GM12878 (cell line): ENCODE data around the gene RB1. TPM values are rescaled to one million over a fixed set of nuclear protein-coding genes. Genes with fewer than 3 reads are reported as not detected.

ENCODE experiments used
- ATAC-seq: fragments of 200-7000 bp; cut with Tn5 transposase; 3 replicates; pipeline ENCODE4 v1.9.1; 2020; ENCODE audit warnings: mild to moderate bottlenecking, moderate library complexity
- BruUV-seq: library from RNA; stranded (reverse); fragments of 400-500 nt; replicated peaks from 2 replicates; lab custom pipeline; 2021; lab: Mats Ljungman, UMichigan
- CTCF ChIA-PET: fragments of 300-600 bp; sonication (Branson Sonifier 250); formaldehyde crosslinking; extraction: SDS; loops from one replicate; lab custom pipeline; 2021; ENCODE audit warnings: inconsistent platforms; lab: Yijun Ruan, JAX
- POLR2A ChIA-PET: fragments of 350-600 bp; formaldehyde crosslinking; extraction: SDS; loops from one replicate; lab custom pipeline; 2021; ENCODE audit warnings: inconsistent platforms; lab: Charles Lee
- RAD21 ChIA-PET: fragments of 300-600 bp; sonication (Branson Sonifier 250); formaldehyde crosslinking; loops from one replicate; lab custom pipeline; 2023; ENCODE audit warnings: antibody characterized with exemption; ENCODE audit not compliant: unreplicated experiment; lab: Charles Lee
- SMC1A ChIA-PET: fragments of 300-600 bp; sonication (Branson Sonifier 250); formaldehyde crosslinking; loops from one replicate; lab custom pipeline; 2023; ENCODE audit not compliant: unreplicated experiment, uncharacterized antibody; lab: Charles Lee
- DNase-seq: peaks from one replicate; pipeline ENCODE4 v3.0.0-alpha.2; 2011; ENCODE audit warnings: low read depth, low spot score
- FAIRE-seq: peaks from 3 replicates; lab custom pipeline; 2011; peaks lifted over from hg19 to GRCh38; lab: Jason Lieb, UNC
- H2AFZ ChIP-seq: 2 replicates; pipeline ENCODE4 v1.6.0; 2011; ENCODE audit warnings: low read depth, low read length, control low read depth; ENCODE audit not compliant: control insufficient read depth
- H3K27ac ChIP-seq: 2 replicates; pipeline ENCODE4 v1.5.1; 2011; ENCODE audit warnings: control low read depth; ENCODE audit not compliant: control insufficient read depth, insufficient read depth
- H3K27me3 ChIP-seq, 2 experiments: replicated peaks in 1 of 2; 2 replicates each; pipeline versions ENCODE4 v1.6.0 to v1.6.1; 2011; ENCODE audit warnings: low read length in 1 of 2; ENCODE audit not compliant: control insufficient read depth in 2 of 2, insufficient read depth in 2 of 2
- H3K36me3 ChIP-seq, 2 experiments: 2 replicates each; pipeline ENCODE4 v1.5.1; 2011; ENCODE audit warnings: low read length in 1 of 2; ENCODE audit not compliant: control insufficient read depth in 2 of 2, insufficient read depth in 2 of 2
- H3K4me1 ChIP-seq: 2 replicates; pipeline ENCODE4 v1.6.1; 2011; ENCODE audit warnings: mild to moderate bottlenecking, low read length, moderate library complexity, mixed read lengths; ENCODE audit not compliant: control insufficient read depth, insufficient read depth
- H3K4me2 ChIP-seq: 2 replicates; pipeline ENCODE4 v1.6.0; 2011; ENCODE audit warnings: control low read depth; ENCODE audit not compliant: control insufficient read depth, insufficient read depth
- H3K4me3 ChIP-seq: fragments of 200-600 bp; sonication (generic); 2 replicates; pipeline ENCODE4 v1.5.1; 2016
- H3K79me2 ChIP-seq: 2 replicates; pipeline ENCODE4 v1.6.0; 2011; ENCODE audit warnings: low read length; ENCODE audit not compliant: control insufficient read depth, insufficient read depth
- H3K9ac ChIP-seq: 2 replicates; pipeline ENCODE4 v1.8.0; 2011; ENCODE audit warnings: low read length, control low read depth, mixed read lengths; ENCODE audit not compliant: control insufficient read depth, insufficient read depth
- H3K9me3 ChIP-seq: replicated peaks from 3 replicates; pipeline ENCODE4 v1.5.1; 2011; ENCODE audit warnings: mild to moderate bottlenecking, low read length; ENCODE audit not compliant: control insufficient read depth, insufficient read depth
- H4K20me1 ChIP-seq: 2 replicates; pipeline ENCODE4 v1.6.0; 2011; ENCODE audit not compliant: control insufficient read depth, insufficient read depth
- ATF3 ChIP-seq: IDR thresholded peaks from 2 replicates; pipeline ENCODE4 v1.6.1; 2011; ENCODE audit warnings: low read depth, mild to moderate bottlenecking, low read length, moderate library complexity, borderline replicate concordance; ENCODE audit errors: extremely low read depth
- CHD4 ChIP-seq: fragments of 200-600 bp; sonication (generic); IDR thresholded peaks from 2 replicates; pipeline ENCODE4 v1.6.1; 2016; ENCODE audit warnings: mild to moderate bottlenecking
- CTCF ChIP-seq, 3 experiments: IDR thresholded peaks in 2 of 3; conservative IDR thresholded peaks in 1 of 3; 2 replicates each; pipeline ENCODE4 v1.5.1; 2011; ENCODE audit warnings: low read depth in 3 of 3, low read length in 3 of 3, mild to moderate bottlenecking in 3 of 3, control low read depth in 2 of 3, moderate library complexity in 2 of 3, inconsistent platforms in 1 of 3, mixed read lengths in 1 of 3; ENCODE audit not compliant: control insufficient read depth in 2 of 3, insufficient read depth in 1 of 3; ENCODE audit errors: extremely low read depth in 1 of 3
- HDAC2 ChIP-seq: fragments of 200-600 bp; sonication (generic); IDR thresholded peaks from 2 replicates; pipeline ENCODE4 v1.6.1; 2017
- PBX3 ChIP-seq: IDR thresholded peaks from 2 replicates; pipeline ENCODE4 v1.6.1; 2011; ENCODE audit warnings: mild to moderate bottlenecking, low read depth, low read length, moderate library complexity; ENCODE audit not compliant: insufficient replicate concordance
- RFX5 ChIP-seq: IDR thresholded peaks from 2 replicates; pipeline ENCODE4 v1.6.1; 2011; ENCODE audit warnings: low read depth, low read length, improper control_type of control experiment
- SMC3 ChIP-seq: IDR thresholded peaks from 2 replicates; pipeline ENCODE4 v1.6.1; 2011; ENCODE audit warnings: low read length, improper control_type of control experiment, borderline replicate concordance
- ZBED1 ChIP-seq: IDR thresholded peaks from 2 replicates; pipeline ENCODE4 v1.6.1; 2016; ENCODE audit warnings: borderline replicate concordance
- ZBTB4 ChIP-seq: fragments of 450-650 bp; formaldehyde crosslinking; IDR thresholded peaks from 2 replicates; pipeline ENCODE4 v1.4.0; 2022; ENCODE audit warnings: mild to moderate bottlenecking, moderate library complexity
- ZBTB40 ChIP-seq: fragments of 450-650 bp; IDR thresholded peaks from 2 replicates; pipeline ENCODE4 v1.6.1; 2016; ENCODE audit warnings: mild to moderate bottlenecking, moderate library complexity, borderline replicate concordance
- WGBS: methylation state at CpG from one replicate; pipeline ENCODE4 v1.1.6; 2016; ENCODE audit warnings: low lambda C conversion rate; ENCODE audit not compliant: insufficient replicate concordance, insufficient coverage; ENCODE audit errors: missing lambda C conversion rate; 5-methylcytosine and 5-hydroxymethylcytosine counted together
- in situ Hi-C: fragments of 300-500 bp; cut with MboI; formaldehyde crosslinking; loops from 9 replicates; pipeline ENCODE4 v1.14.3; 2018; ENCODE audit warnings: mixed read lengths
- intact Hi-C: fragments of 100-400 bp; cut with micrococcal nuclease; formaldehyde crosslinking; loops from one replicate; pipeline ENCODE4 v1.14.2; 2022; ENCODE audit not compliant: unreplicated experiment
- polyA plus RNA-seq, 11 experiments: library from polyadenylated mRNA; depleted of rRNA in 4 of 11; unstranded in 6 of 11; stranded (reverse) in 5 of 11; fragments of >200 nt; fragmentation: Nextera tagmentation in 4 of 11; fragmentation: Illumina TruSeq in 1 of 11; extraction: Ambion mirVana in 4 of 11; extraction: Trizol in 1 of 11; gene quantifications; 1 replicate in 1 of 11; 2 replicates in 10 of 11; pipeline versions ENCODE4 v1.2.1 to v1.2.3, GENCODE V29; 2011 to 2016; ENCODE audit warnings: inconsistent platforms in 2 of 11, missing spikeins in 2 of 11, low read depth in 1 of 11
- total RNA-seq, 4 experiments: library from RNA; depleted of rRNA in 3 of 4; stranded (reverse); fragments of >200 nt in 3 of 4; fragmentation: Illumina TruSeq in 1 of 4; extraction: Trizol in 1 of 4; gene quantifications; 2 replicates each; pipeline versions ENCODE4 v1.2.1 to v1.2.3, GENCODE V29; 2013 to 2021

Gene RB1
- total and polyA plus RNA-seq, 10 of the 15 experiments (the other 5 are each of a cell fraction or from before 2014, with no cell fraction given), result 2.8 to 45.0 (median 8.3) TPM

- TF ChIP-seq CTCF (IDR thresholded peaks at IDR 0.05 in 2 of 3, conservative IDR thresholded peaks at IDR 0.05 in 1 of 3; ENCODE audit: control insufficient read depth in 2 of 3, extremely low read depth in 1 of 3, insufficient read depth in 1 of 3, low read depth in 3 of 3, low read length in 3 of 3), result no peak
- TF ChIP-seq SMC3, result no peak
- no peak for TF ChIP-seq ZBED1
- TF ChIP-seq CHD4, result no peak
- no peak for TF ChIP-seq ZBTB40
Measured at GRCh38 chr13:48393698-48394085, 90.1 kb downstream of the RB1 start (continued).

- H3K9me3 ChIP-seq, result peaks cover 4% of the 10 kb centered on the region; the same call in 1 of the 3 replicates
- no TSS peak for BruUV-seq
- intact Hi-C loops, result no loop called here
- WGBS, result 96% methylated on average over 1 of the region's 1 CpG
- H3K27me3 ChIP-seq, result no peaks in the 10 kb centered on the region
- no peaks in the 10 kb centered on the region for H4K20me1 ChIP-seq
- POLR2A ChIA-PET, result no interaction called here
- in situ Hi-C loops, result no loop called here
- DNase-seq (no peak), ATAC-seq (no peak), FAIRE-seq (no peak)
- no peak overlapping the region for H3K4me3 ChIP-seq
- H3K4me2 ChIP-seq, result no peak overlapping the region
- H3K36me3 ChIP-seq, result peaks cover 2 to 4% of the 10 kb centered on the region in 2 experiments; a peak in 2 of 4 replicates
- H2AFZ ChIP-seq, result no peak overlapping the region
- H3K79me2 ChIP-seq, result no peaks in the 10 kb centered on the region
- RAD21 ChIA-PET, result interaction anchor here (0.9 to 3.0 kb wide), 5 partner anchors 51 to 185 kb away, joined by 3 to 25 read pairs (median 5); no protein-coding TSS in a partner anchor
- H3K27ac ChIP-seq, result no peak overlapping the region
- H3K9ac ChIP-seq, result no peak overlapping the region
- peaks cover 23% of the 10 kb centered on the region; the same call in 1 of the 2 replicates for H3K4me1 ChIP-seq
- SMC1A ChIA-PET, result interaction anchor here (0.9 to 3.4 kb wide), 11 partner anchors 8 to 186 kb away, joined by 3 to 23 read pairs (median 4); no protein-coding TSS in a partner anchor
- CTCF ChIA-PET, result interaction anchor here (1.2 to 2.6 kb wide), 5 partner anchors 9 to 183 kb away, joined by 3 to 12 read pairs (median 8); no protein-coding TSS in a partner anchor
- TF ChIP-seq RFX5 (no peak), PBX3 (no peak), ZBTB4 (CRISPR knock-in tag) (no peak), HDAC2 (no peak), ATF3 (no peak)
Measured at GRCh38 chr13:48397744-48398143, 94.2 kb downstream of the RB1 start.
